ENCODE results near the gene USB1. TPM values are rescaled to one million over a fixed set of nuclear protein-coding genes. Genes with fewer than 3 reads are reported as not detected.

Gene USB1
- total RNA-seq, 3 donors from 2014 or later (not counting 1 experiment from before 2014, with no cell fraction given), result 64.7 to 86.0 (median 84.8) TPM

DNA sequence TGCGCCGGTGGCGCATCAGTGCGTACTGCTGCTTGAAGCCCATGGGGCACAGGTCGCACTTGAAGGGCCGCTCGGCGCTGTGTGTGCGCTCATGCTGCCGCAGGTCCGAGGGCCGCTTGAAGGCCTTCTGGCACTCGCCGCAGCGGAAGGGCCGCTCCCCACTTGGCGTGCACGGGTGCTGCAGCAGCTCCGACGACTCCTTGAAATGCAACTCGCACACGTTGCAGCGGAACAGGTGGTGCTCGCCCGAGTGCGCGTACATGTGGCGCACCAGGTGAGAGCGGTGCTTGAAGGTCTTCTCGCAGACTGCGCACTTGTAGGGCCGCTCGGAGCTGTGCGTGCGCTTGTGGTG, 4.1 kb upstream of the USB1 start:
- Mint-ChIP-seq H3K9me3 (no peaks in the 10 kb centered on the region), H3K4me3 (peak overlapping the region; percentile 92), H3K27ac (peak overlapping the region; percentile 86 to 93), H3K36me3 (peaks cover 5% of the 10 kb centered on the region), H3K4me1 (peaks cover 38 to 60% of the 10 kb centered on the region in 2 donors), H3K27me3 (ENCODE audit: low read depth in 2 of 2) (no peaks in the 10 kb centered on the region)
- H3K36me3 ChIP-seq (ENCODE audit: control insufficient read depth, insufficient read depth, low read length), result peaks cover 39% of the 10 kb centered on the region
- no peak overlapping the region for H3K27ac ChIP-seq (ENCODE audit: low read length)
- H3K9me3 ChIP-seq (ENCODE audit: control insufficient read depth, insufficient read depth, low read length), result no peaks in the 10 kb centered on the region
- no peaks in the 10 kb centered on the region for H3K27me3 ChIP-seq (ENCODE audit: control insufficient read depth, insufficient read depth, low read length)
- WGBS (ENCODE audit: insufficient coverage), result 97% methylated on average over 35 of the region's 35 CpGs
- ATAC-seq (no peak), DNase-seq (no peak)
- intact Hi-C loops (cut with micrococcal nuclease), result no loop called here
- TF ChIP-seq, protein P1, sequence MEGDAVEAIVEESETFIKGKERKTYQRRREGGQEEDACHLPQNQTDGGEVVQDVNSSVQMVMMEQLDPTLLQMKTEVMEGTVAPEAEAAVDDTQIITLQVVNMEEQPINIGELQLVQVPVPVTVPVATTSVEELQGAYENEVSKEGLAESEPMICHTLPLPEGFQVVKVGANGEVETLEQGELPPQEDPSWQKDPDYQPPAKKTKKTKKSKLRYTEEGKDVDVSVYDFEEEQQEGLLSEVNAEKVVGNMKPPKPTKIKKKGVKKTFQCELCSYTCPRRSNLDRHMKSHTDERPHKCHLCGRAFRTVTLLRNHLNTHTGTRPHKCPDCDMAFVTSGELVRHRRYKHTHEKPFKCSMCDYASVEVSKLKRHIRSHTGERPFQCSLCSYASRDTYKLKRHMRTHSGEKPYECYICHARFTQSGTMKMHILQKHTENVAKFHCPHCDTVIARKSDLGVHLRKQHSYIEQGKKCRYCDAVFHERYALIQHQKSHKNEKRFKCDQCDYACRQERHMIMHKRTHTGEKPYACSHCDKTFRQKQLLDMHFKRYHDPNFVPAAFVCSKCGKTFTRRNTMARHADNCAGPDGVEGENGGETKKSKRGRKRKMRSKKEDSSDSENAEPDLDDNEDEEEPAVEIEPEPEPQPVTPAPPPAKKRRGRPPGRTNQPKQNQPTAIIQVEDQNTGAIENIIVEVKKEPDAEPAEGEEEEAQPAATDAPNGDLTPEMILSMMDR (IDR thresholded peaks at IDR 0.05), result no peak
- peaks cover 83% of the 10 kb centered on the region for H3K4me1 ChIP-seq (ENCODE audit: control insufficient read depth, insufficient read depth, low read length)
- H3K4me3 ChIP-seq (ENCODE audit: low read length), result no peak overlapping the region

DNA sequence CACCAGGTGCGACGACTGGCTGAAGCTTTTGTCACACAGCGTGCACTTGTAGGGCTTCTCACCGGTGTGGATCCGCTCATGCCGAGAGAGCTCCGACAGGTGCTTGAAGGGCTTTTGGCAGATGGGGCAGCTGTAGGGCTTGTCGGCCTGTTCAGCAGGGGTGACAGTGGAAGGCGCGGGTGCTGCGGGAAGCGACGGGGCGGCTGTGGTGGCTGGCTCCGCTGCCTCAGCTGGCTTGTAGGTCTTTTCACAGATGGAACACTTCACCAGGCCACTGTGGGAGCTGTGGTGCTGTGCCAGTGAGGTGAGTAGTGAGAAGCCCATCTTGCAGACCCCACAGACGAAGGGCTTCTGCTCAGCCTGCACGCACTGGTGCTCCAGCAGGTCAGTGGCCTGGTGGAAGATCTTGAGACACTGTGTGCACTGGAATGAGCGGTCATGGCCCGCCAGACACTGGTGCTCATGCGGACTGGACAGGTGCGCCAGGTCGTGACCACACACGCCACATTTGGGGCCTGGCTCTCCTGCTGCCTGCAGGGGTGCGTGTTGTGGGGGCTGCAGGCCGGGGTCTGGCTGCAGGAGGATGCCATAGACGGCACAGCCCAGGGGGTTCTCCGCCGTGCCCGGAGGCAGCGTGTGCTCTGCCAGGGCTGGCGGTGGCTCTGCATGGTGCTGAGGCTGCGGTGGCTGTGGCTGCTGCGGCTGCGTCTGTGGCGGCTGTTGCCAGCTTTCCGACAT, 3.5 kb upstream of the USB1 start:
- peak overlapping the region; percentile 92 for H3K4me3 Mint-ChIP-seq
- peaks cover 43 to 60% of the 10 kb centered on the region in 2 donors for H3K4me1 Mint-ChIP-seq
- Histone ChIP-seq H3K4me3 (ENCODE audit: low read length) (no peak overlapping the region), H3K36me3 (ENCODE audit: control insufficient read depth, insufficient read depth, low read length) (peaks cover 39% of the 10 kb centered on the region), H3K4me1 (ENCODE audit: control insufficient read depth, insufficient read depth, low read length) (peaks cover 87% of the 10 kb centered on the region), H3K27ac (ENCODE audit: low read length) (peak overlapping the region; percentile 66), H3K27me3 (ENCODE audit: control insufficient read depth, insufficient read depth, low read length) (no peaks in the 10 kb centered on the region), H3K9me3 (ENCODE audit: control insufficient read depth, insufficient read depth, low read length) (no peaks in the 10 kb centered on the region)
- intact Hi-C loops (cut with micrococcal nuclease), result loop anchor here (2.0 kb wide), 1 partner anchor 99 kb away; no protein-coding TSS in a partner anchor
- no peaks in the 10 kb centered on the region for H3K27me3 Mint-ChIP-seq (ENCODE audit: low read depth in 2 of 2)
- H3K9me3 Mint-ChIP-seq, result no peaks in the 10 kb centered on the region
- H3K27ac Mint-ChIP-seq, result peak overlapping the region; percentile 86 to 93
- peaks cover 5% of the 10 kb centered on the region for H3K36me3 Mint-ChIP-seq
- no peak for ATAC-seq
- no peak for DNase-seq
- TF ChIP-seq, protein P1 (IDR thresholded peaks at IDR 0.05), result no peak
- 95% methylated on average over 36 of the region's 36 CpGs for WGBS (ENCODE audit: insufficient coverage)

DNA sequence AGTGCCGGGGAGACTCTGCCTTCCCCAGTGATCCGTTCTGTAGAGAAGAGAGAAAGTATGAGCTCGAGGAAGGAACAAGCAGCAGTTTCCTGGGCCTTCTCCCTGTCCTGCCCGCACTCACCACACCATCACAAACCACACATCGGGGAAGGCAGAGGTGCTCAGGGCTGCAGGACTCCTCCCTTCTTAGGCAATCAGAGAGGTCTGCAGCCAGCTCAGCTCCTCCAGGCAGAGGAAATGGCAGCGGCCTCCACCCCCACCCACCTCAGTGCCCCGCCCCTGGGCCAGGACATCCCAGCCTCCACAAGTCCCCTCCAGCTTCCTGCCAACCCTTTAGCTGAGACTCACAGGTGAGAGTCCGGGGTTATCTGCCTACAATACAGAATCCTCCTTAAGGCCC, 2.7 kb upstream of the USB1 start:
- Histone ChIP-seq H3K4me1 (ENCODE audit: control insufficient read depth, insufficient read depth, low read length) (peaks cover 80% of the 10 kb centered on the region), H3K27ac (ENCODE audit: low read length) (peak overlapping the region; percentile 66), H3K9me3 (ENCODE audit: control insufficient read depth, insufficient read depth, low read length) (no peaks in the 10 kb centered on the region), H3K4me3 (ENCODE audit: low read length) (peak overlapping the region; percentile 62), H3K27me3 (ENCODE audit: control insufficient read depth, insufficient read depth, low read length) (no peaks in the 10 kb centered on the region), H3K36me3 (ENCODE audit: control insufficient read depth, insufficient read depth, low read length) (peaks cover 41% of the 10 kb centered on the region)
- Mint-ChIP-seq H3K27ac (peak overlapping the region; percentile 86 to 93), H3K27me3 (ENCODE audit: low read depth in 2 of 2) (no peaks in the 10 kb centered on the region), H3K4me1 (peaks cover 49 to 62% of the 10 kb centered on the region in 2 donors), H3K4me3 (peak overlapping the region; percentile 92), H3K9me3 (no peaks in the 10 kb centered on the region), H3K36me3 (peaks cover 5% of the 10 kb centered on the region)
- intact Hi-C loops (cut with micrococcal nuclease), result loop anchor here (2.0 kb wide), 1 partner anchor 100 kb away; no protein-coding TSS in a partner anchor
- no peak for ATAC-seq
- TF ChIP-seq, protein P1 (IDR thresholded peaks at IDR 0.05), result no peak
- DNase-seq, result peak; percentile 31 to 71
- WGBS (ENCODE audit: insufficient coverage), result 27% methylated on average over 6 of the region's 8 CpGs
